ENCODE data around the gene ZNF317. TPM values are rescaled to one million over a fixed set of nuclear protein-coding genes. Genes with fewer than 3 reads are reported as not detected.

The ZNF317 gene
- total and polyA plus RNA-seq, 7 donors, result 13.7 to 23.6 (median 14.6) TPM

DNA sequence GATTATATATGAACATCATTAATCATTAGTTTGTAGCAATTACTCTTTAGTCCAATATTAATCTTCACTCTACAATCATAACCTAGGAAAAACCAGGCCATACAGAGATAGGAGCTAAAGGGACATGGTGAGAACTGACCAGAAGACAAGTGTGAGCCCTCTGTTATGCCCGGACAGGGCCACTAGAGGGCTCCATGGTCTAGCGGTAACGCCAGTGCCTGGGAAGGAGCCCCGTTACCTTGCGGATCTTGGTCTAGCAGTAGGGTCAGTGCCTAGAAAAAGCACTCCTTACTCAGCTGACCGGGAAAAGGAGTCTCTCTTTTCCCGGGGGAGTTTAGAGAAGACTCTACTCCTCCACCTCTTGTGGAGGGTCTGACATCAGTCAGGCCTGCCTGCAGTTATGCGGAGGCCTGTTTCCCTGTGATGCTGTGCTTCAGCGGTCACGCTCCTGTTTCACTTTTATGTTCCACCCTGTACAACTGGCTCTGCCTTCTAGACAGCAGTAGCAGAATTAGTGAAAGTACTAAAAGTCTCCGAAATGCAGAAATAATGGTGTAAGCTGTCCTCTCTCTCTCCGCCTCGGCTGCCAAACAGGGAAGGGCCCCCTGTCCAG is 65.4 kb downstream of the ZNF317 start:
- H3K4me3 ChIP-seq, result peak overlapping the region; percentile 54
- no peaks in the 10 kb centered on the region for H3K9me3 ChIP-seq
- peaks cover 0 to 4% (median 0%) of the 10 kb centered on the region in 3 donors for H3K27me3 ChIP-seq (ENCODE audit: insufficient read depth in 3 of 3, low read length in 2 of 3)
- H3K27ac ChIP-seq, result no peak overlapping the region
- intact Hi-C loops (cut with DNase I), result loop anchor here (5.0 kb wide), 2 partner anchors 68 to 592 kb away; no protein-coding TSS in a partner anchor
- H3K4me1 ChIP-seq, result no peaks in the 10 kb centered on the region
- ATAC-seq (peak in 1 of 4 donors; percentile 54), DNase-seq (peak; percentile 61 to 74)
- H3K36me3 ChIP-seq (ENCODE audit: insufficient read depth in 1 of 2, low read depth in 1 of 2), result no peaks in the 10 kb centered on the region
- TF ChIP-seq, protein P1, sequence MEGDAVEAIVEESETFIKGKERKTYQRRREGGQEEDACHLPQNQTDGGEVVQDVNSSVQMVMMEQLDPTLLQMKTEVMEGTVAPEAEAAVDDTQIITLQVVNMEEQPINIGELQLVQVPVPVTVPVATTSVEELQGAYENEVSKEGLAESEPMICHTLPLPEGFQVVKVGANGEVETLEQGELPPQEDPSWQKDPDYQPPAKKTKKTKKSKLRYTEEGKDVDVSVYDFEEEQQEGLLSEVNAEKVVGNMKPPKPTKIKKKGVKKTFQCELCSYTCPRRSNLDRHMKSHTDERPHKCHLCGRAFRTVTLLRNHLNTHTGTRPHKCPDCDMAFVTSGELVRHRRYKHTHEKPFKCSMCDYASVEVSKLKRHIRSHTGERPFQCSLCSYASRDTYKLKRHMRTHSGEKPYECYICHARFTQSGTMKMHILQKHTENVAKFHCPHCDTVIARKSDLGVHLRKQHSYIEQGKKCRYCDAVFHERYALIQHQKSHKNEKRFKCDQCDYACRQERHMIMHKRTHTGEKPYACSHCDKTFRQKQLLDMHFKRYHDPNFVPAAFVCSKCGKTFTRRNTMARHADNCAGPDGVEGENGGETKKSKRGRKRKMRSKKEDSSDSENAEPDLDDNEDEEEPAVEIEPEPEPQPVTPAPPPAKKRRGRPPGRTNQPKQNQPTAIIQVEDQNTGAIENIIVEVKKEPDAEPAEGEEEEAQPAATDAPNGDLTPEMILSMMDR (IDR thresholded peaks at IDR 0.05), result peak; percentile 78
- WGBS, 3 donors, result 22 to 23% (median 22%) methylated on average over 13 of the region's 13 CpGs

Other genes with a start within 250 kb of the ZNF317 start
- gene MUC16, start 130.0 kb upstream of the ZNF317 start, total RNA-seq, result under 1 TPM in 3 of 4 donors, not detected in 1; under 0.01 to 0.37 (median 0.02) TPM
- gene MUC16, start 130.0 kb upstream of the ZNF317 start, polyA plus RNA-seq, result under 1 TPM in 2 of 3 donors, not detected in 1; 0.01 TPM
- not detected for gene OR1M1, start 53.3 kb upstream of the ZNF317 start, total RNA-seq
- not detected for gene OR1M1, start 53.3 kb upstream of the ZNF317 start, polyA plus RNA-seq
- gene OR7G2, start 32.9 kb upstream of the ZNF317 start, total RNA-seq, result not detected
- gene OR7G2, start 32.9 kb upstream of the ZNF317 start, polyA plus RNA-seq, result not detected
- not detected for gene OR7G1, start 24.6 kb upstream of the ZNF317 start, total RNA-seq
- not detected for gene OR7G1, start 24.6 kb upstream of the ZNF317 start, polyA plus RNA-seq
- not detected for gene OR7G3, start 13.4 kb upstream of the ZNF317 start, total RNA-seq
- gene OR7G3, start 13.4 kb upstream of the ZNF317 start, polyA plus RNA-seq, result not detected
- under 1 TPM in 1 of 4 donors, not detected in 3; 0.24 TPM for gene OR7D2, start 38.6 kb downstream of the ZNF317 start, total RNA-seq
- gene OR7D2, start 38.6 kb downstream of the ZNF317 start, polyA plus RNA-seq, result under 1 TPM; 0.03 to 0.09 (median 0.03) TPM
- not detected for gene OR7D4, start 79.2 kb downstream of the ZNF317 start, total RNA-seq
- gene OR7D4, start 79.2 kb downstream of the ZNF317 start, polyA plus RNA-seq, result not detected
- not detected for gene OR7E24, start 110.5 kb downstream of the ZNF317 start, total RNA-seq
- gene OR7E24, start 110.5 kb downstream of the ZNF317 start, polyA plus RNA-seq, result not detected
- 1 to 10 TPM; 1.5 to 2.9 (median 2.4) TPM for gene ZNF699, start 169.4 kb downstream of the ZNF317 start, total RNA-seq
- 1 to 10 TPM in 2 of 3 donors, under 1 TPM in 1; 0.15 to 1.8 (median 1.0) TPM for gene ZNF699, start 169.4 kb downstream of the ZNF317 start, polyA plus RNA-seq
- gene ZNF559, start 183.8 kb downstream of the ZNF317 start, total RNA-seq, result 1 to 10 TPM; 1.5 to 8.6 (median 3.2) TPM
- 1 to 10 TPM; 2.6 to 4.4 (median 2.7) TPM for gene ZNF559, start 183.8 kb downstream of the ZNF317 start, polyA plus RNA-seq
- gene ZNF177, start 222.6 kb downstream of the ZNF317 start, total RNA-seq, result 1 to 10 TPM in 1 of 4 donors, under 1 TPM in 2, not detected in 1; 0.25 to 1.7 (median 0.34) TPM
- gene ZNF177, start 222.6 kb downstream of the ZNF317 start, polyA plus RNA-seq, result under 1 TPM; 0.17 to 0.33 (median 0.29) TPM

All from psoas muscle (tissue), 8 donors.